Lower lobe of right lung (tissue), 2 donors: ENCODE measurements around the gene ASCC1. TPM values are rescaled to one million over a fixed set of nuclear protein-coding genes. Genes with fewer than 3 reads are reported as not detected.

Experiments
- ATAC-seq, 2 donors: fragments of 200-7000 bp; cut with Tn5 transposase; one replicate each; pipeline ENCODE4 v1.9.1; 2020 to 2022; ENCODE audit warnings: mild to moderate bottlenecking in 2 of 2, moderate library complexity in 2 of 2
- DNase-seq: peaks from one replicate; pipeline ENCODE4 v3.0.0-alpha.2; 2020
- H3K27ac ChIP-seq: fragments of 200-600 bp; one replicate; pipeline ENCODE4 v1.8.0; 2022
- H3K27me3 ChIP-seq: fragments of 200-600 bp; one replicate; pipeline ENCODE4 v1.8.0; 2022; ENCODE audit warnings: low read depth
- H3K36me3 ChIP-seq: fragments of 200-600 bp; one replicate; pipeline ENCODE4 v1.8.0; 2022; ENCODE audit warnings: mild to moderate bottlenecking
- H3K4me1 ChIP-seq: fragments of 200-600 bp; one replicate; pipeline ENCODE4 v1.8.0; 2022
- H3K4me3 ChIP-seq: fragments of 200-600 bp; one replicate; pipeline ENCODE4 v1.8.0; 2022; ENCODE audit warnings: mild to moderate bottlenecking
- H3K9me3 ChIP-seq: fragments of 200-600 bp; one replicate; pipeline ENCODE4 v1.8.0; 2022
- CTCF ChIP-seq: fragments of 200-600 bp; IDR thresholded peaks from one replicate; pipeline ENCODE4 v1.8.0; 2022; ENCODE audit warnings: antibody characterized with exemption, mild to moderate bottlenecking
- intact Hi-C: fragments of 100-400 bp; cut with DNase I; formaldehyde crosslinking; loops from one replicate; pipeline ENCODE4 v1.11.0; 2022
- total RNA-seq: library from RNA; stranded (reverse); fragmentation: NEBNext Ultra II Directional; extraction: Animal tissue kit (Norgen Biotek cat#: 25700); gene quantifications from one replicate; pipeline ENCODE4 v1.2.1, GENCODE V29; 2021
- donor health status: DM: no; HTN: yes; CAD: no; lungs with severe emphysema.

The ASCC1 gene
- total RNA-seq, 1 donor from 2014 or later, result 23.9 TPM

GRCh38 chr10:72243822-72244437 is 27.9 kb upstream of the ASCC1 start:
- Histone ChIP-seq H3K4me1 (peaks cover 77% of the 10 kb centered on the region), H3K36me3 (no peaks in the 10 kb centered on the region), H3K4me3 (no peak overlapping the region), H3K27me3 (no peaks in the 10 kb centered on the region), H3K9me3 (no peaks in the 10 kb centered on the region), H3K27ac (peak overlapping the region; percentile 69)
- peak; percentile 56 for DNase-seq
- peak; percentile 41 to 64 for ATAC-seq
- TF ChIP-seq CTCF, result peak; percentile 43
- intact Hi-C loops, result no loop called here

DNA sequence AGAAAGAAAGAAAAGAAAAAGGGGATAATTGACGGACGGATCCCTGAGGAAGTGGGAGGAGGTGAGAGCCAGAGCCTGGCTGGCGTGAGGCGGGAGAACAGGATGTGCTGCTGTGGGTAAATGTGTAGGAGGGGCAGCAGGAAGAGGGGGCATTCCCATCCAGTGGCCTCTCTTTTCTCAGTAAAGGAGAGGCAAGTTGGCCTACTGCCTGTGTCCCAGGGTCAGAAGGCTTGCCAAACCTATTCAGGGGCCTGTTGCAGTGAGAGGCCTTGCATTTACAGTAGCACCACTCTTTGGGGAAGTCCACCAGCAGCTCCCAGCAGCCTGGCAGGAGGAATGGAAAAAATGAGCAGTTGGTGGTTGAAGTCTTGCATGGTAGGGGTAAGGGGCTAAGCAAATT is 26.6 kb upstream of the ASCC1 start:
- Histone ChIP-seq H3K36me3 (no peaks in the 10 kb centered on the region), H3K4me3 (no peak overlapping the region), H3K9me3 (no peaks in the 10 kb centered on the region), H3K27me3 (no peaks in the 10 kb centered on the region), H3K4me1 (peaks cover 64% of the 10 kb centered on the region), H3K27ac (peak overlapping the region; percentile 69)
- TF ChIP-seq CTCF, result no peak
- peak; percentile 74 to 75 for ATAC-seq
- intact Hi-C loops, result no loop called here
- DNase-seq, result peak; percentile 69

GRCh38 chr10:72241691-72242252 is 25.7 kb upstream of the ASCC1 start:
- TF ChIP-seq CTCF, result no peak
- ATAC-seq, result no peak
- H3K4me3 ChIP-seq, result no peak overlapping the region
- peak overlapping the region; percentile 69 for H3K27ac ChIP-seq
- DNase-seq, result no peak
- no peaks in the 10 kb centered on the region for H3K9me3 ChIP-seq
- intact Hi-C loops, result no loop called here
- H3K27me3 ChIP-seq, result no peaks in the 10 kb centered on the region
- H3K4me1 ChIP-seq, result peaks cover 55% of the 10 kb centered on the region
- H3K36me3 ChIP-seq, result peaks cover 6% of the 10 kb centered on the region

DNA sequence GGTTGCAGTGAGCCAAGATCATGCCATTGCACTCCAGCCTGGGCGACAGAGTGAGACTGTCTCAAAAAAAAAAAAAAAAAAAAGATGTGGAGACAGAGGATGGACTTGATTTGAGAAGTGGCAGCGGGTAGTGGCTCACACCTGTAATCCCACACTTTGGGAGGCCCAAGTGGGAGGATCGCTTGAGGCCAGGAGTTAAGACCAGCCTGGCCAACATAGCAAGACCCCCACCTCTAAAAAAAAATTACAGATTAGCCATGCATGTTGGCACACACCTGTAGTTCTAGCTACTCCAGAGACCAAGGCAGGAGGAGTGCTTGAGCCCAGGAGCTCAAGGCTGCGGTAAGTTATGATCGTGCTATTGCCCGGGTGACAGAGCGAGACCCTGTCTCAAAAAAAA is 24.3 kb upstream of the ASCC1 start:
- no peak for TF ChIP-seq CTCF
- Histone ChIP-seq H3K36me3 (peaks cover 18% of the 10 kb centered on the region), H3K27ac (no peak overlapping the region), H3K9me3 (no peaks in the 10 kb centered on the region), H3K4me3 (no peak overlapping the region), H3K27me3 (no peaks in the 10 kb centered on the region), H3K4me1 (peaks cover 41% of the 10 kb centered on the region)
- intact Hi-C loops, result no loop called here
- no peak for DNase-seq
- no peak for ATAC-seq

- ATAC-seq (no peak), DNase-seq (no peak)
- Histone ChIP-seq H3K27me3 (no peaks in the 10 kb centered on the region), H3K36me3 (peaks cover 28% of the 10 kb centered on the region), H3K4me3 (no peak overlapping the region), H3K9me3 (no peaks in the 10 kb centered on the region), H3K27ac (no peak overlapping the region), H3K4me1 (peaks cover 32% of the 10 kb centered on the region)
- intact Hi-C loops, result no loop called here
- TF ChIP-seq CTCF, result no peak
Measured at GRCh38 chr10:72239409-72239808, 23.3 kb upstream of the ASCC1 start.
